ENCODE data around the gene PIGN.

The PIGN gene

GRCh38 chr18:62011416-62011815, 175.4 kb downstream of the PIGN start:
- no peak for FAIRE-seq
- DNase-seq (ENCODE audit: insufficient read length, low spot score), result no peak
- TF ChIP-seq SPI1 (IDR thresholded peaks at IDR 0.05; ENCODE audit: low read depth, low read length) (no peak), POLR2AphosphoS5 (IDR thresholded peaks at IDR 0.05; ENCODE audit: low read depth, low read length) (no peak), POLR2A (IDR thresholded peaks at IDR 0.05; ENCODE audit: low read depth, low read length) (no peak), PAX5 (IDR thresholded peaks at IDR 0.05; ENCODE audit: insufficient read depth, low read length, severe bottlenecking) (no peak), POU2F2 (IDR thresholded peaks at IDR 0.05; ENCODE audit: low read depth, low read length) (no peak), TAF1 (IDR thresholded peaks at IDR 0.05; ENCODE audit: low read depth, low read length) (no peak)

GRCh38 chr18:62009521-62009920, 177.3 kb downstream of the PIGN start:
- no peak for FAIRE-seq
- TF ChIP-seq SPI1 (IDR thresholded peaks at IDR 0.05; ENCODE audit: low read depth, low read length), result no peak
- no peak for TF ChIP-seq TAF1 (IDR thresholded peaks at IDR 0.05; ENCODE audit: low read depth, low read length)
- TF ChIP-seq POU2F2 (IDR thresholded peaks at IDR 0.05; ENCODE audit: low read depth, low read length), result no peak
- no peak for TF ChIP-seq POLR2AphosphoS5 (IDR thresholded peaks at IDR 0.05; ENCODE audit: low read depth, low read length)
- no peak for TF ChIP-seq PAX5 (IDR thresholded peaks at IDR 0.05; ENCODE audit: insufficient read depth, low read length, severe bottlenecking)
- TF ChIP-seq POLR2A (IDR thresholded peaks at IDR 0.05; ENCODE audit: low read depth, low read length), result no peak
- no peak for DNase-seq (ENCODE audit: insufficient read length, low spot score)

- TF ChIP-seq POLR2AphosphoS5 (IDR thresholded peaks at IDR 0.05; ENCODE audit: low read depth, low read length), result no peak
- no peak for TF ChIP-seq POLR2A (IDR thresholded peaks at IDR 0.05; ENCODE audit: low read depth, low read length)
- no peak for TF ChIP-seq TAF1 (IDR thresholded peaks at IDR 0.05; ENCODE audit: low read depth, low read length)
- no peak for TF ChIP-seq POU2F2 (IDR thresholded peaks at IDR 0.05; ENCODE audit: low read depth, low read length)
- no peak for TF ChIP-seq SPI1 (IDR thresholded peaks at IDR 0.05; ENCODE audit: low read depth, low read length)
- no peak for TF ChIP-seq PAX5 (IDR thresholded peaks at IDR 0.05; ENCODE audit: insufficient read depth, low read length, severe bottlenecking)
- no peak for DNase-seq (ENCODE audit: insufficient read length, low spot score)
- FAIRE-seq, result no peak
Observed at GRCh38 chr18:62001396-62001795, 185.5 kb downstream of the PIGN start.

- no peak for TF ChIP-seq POLR2A (IDR thresholded peaks at IDR 0.05; ENCODE audit: low read depth, low read length)
- TF ChIP-seq PAX5 (IDR thresholded peaks at IDR 0.05; ENCODE audit: insufficient read depth, low read length, severe bottlenecking), result no peak
- TF ChIP-seq SPI1 (IDR thresholded peaks at IDR 0.05; ENCODE audit: low read depth, low read length), result no peak
- no peak for TF ChIP-seq TAF1 (IDR thresholded peaks at IDR 0.05; ENCODE audit: low read depth, low read length)
- TF ChIP-seq POLR2AphosphoS5 (IDR thresholded peaks at IDR 0.05; ENCODE audit: low read depth, low read length), result no peak
- no peak for TF ChIP-seq POU2F2 (IDR thresholded peaks at IDR 0.05; ENCODE audit: low read depth, low read length)
- FAIRE-seq (no peak), DNase-seq (ENCODE audit: insufficient read length, low spot score) (no peak)
Observed at GRCh38 chr18:61998957-61999356, 187.9 kb downstream of the PIGN start.

- no peak for TF ChIP-seq PAX5 (IDR thresholded peaks at IDR 0.05; ENCODE audit: insufficient read depth, low read length, severe bottlenecking)
- TF ChIP-seq TAF1 (IDR thresholded peaks at IDR 0.05; ENCODE audit: low read depth, low read length), result no peak
- no peak for TF ChIP-seq POLR2AphosphoS5 (IDR thresholded peaks at IDR 0.05; ENCODE audit: low read depth, low read length)
- TF ChIP-seq SPI1 (IDR thresholded peaks at IDR 0.05; ENCODE audit: low read depth, low read length), result no peak
- no peak for TF ChIP-seq POU2F2 (IDR thresholded peaks at IDR 0.05; ENCODE audit: low read depth, low read length)
- no peak for TF ChIP-seq POLR2A (IDR thresholded peaks at IDR 0.05; ENCODE audit: low read depth, low read length)
- DNase-seq (ENCODE audit: insufficient read length, low spot score), result no peak
- FAIRE-seq, result no peak
Observed at GRCh38 chr18:61998335-61998734, 188.5 kb downstream of the PIGN start.

GRCh38 chr18:61995618-61996017, 191.2 kb downstream of the PIGN start:
- FAIRE-seq (no peak), DNase-seq (ENCODE audit: insufficient read length, low spot score) (no peak)
- no peak for TF ChIP-seq POLR2A (IDR thresholded peaks at IDR 0.05; ENCODE audit: low read depth, low read length)
- no peak for TF ChIP-seq PAX5 (IDR thresholded peaks at IDR 0.05; ENCODE audit: insufficient read depth, low read length, severe bottlenecking)
- no peak for TF ChIP-seq SPI1 (IDR thresholded peaks at IDR 0.05; ENCODE audit: low read depth, low read length)
- no peak for TF ChIP-seq TAF1 (IDR thresholded peaks at IDR 0.05; ENCODE audit: low read depth, low read length)
- TF ChIP-seq POLR2AphosphoS5 (IDR thresholded peaks at IDR 0.05; ENCODE audit: low read depth, low read length), result no peak
- no peak for TF ChIP-seq POU2F2 (IDR thresholded peaks at IDR 0.05; ENCODE audit: low read depth, low read length)

- FAIRE-seq (no peak), DNase-seq (ENCODE audit: insufficient read length, low spot score) (no peak)
- TF ChIP-seq POLR2A (IDR thresholded peaks at IDR 0.05; ENCODE audit: low read depth, low read length) (no peak), POLR2AphosphoS5 (IDR thresholded peaks at IDR 0.05; ENCODE audit: low read depth, low read length) (no peak), PAX5 (IDR thresholded peaks at IDR 0.05; ENCODE audit: insufficient read depth, low read length, severe bottlenecking) (no peak), POU2F2 (IDR thresholded peaks at IDR 0.05; ENCODE audit: low read depth, low read length) (no peak), SPI1 (IDR thresholded peaks at IDR 0.05; ENCODE audit: low read depth, low read length) (no peak), TAF1 (IDR thresholded peaks at IDR 0.05; ENCODE audit: low read depth, low read length) (no peak)
Observed at GRCh38 chr18:61993831-61994230, 193.0 kb downstream of the PIGN start.

GRCh38 chr18:61992923-61993322, 193.9 kb downstream of the PIGN start:
- FAIRE-seq (no peak), DNase-seq (ENCODE audit: insufficient read length, low spot score) (no peak)
- TF ChIP-seq PAX5 (IDR thresholded peaks at IDR 0.05; ENCODE audit: insufficient read depth, low read length, severe bottlenecking) (no peak), SPI1 (IDR thresholded peaks at IDR 0.05; ENCODE audit: low read depth, low read length) (no peak), POU2F2 (IDR thresholded peaks at IDR 0.05; ENCODE audit: low read depth, low read length) (no peak), TAF1 (IDR thresholded peaks at IDR 0.05; ENCODE audit: low read depth, low read length) (no peak), POLR2A (IDR thresholded peaks at IDR 0.05; ENCODE audit: low read depth, low read length) (no peak), POLR2AphosphoS5 (IDR thresholded peaks at IDR 0.05; ENCODE audit: low read depth, low read length) (no peak)

GRCh38 chr18:61992285-61992684, 194.6 kb downstream of the PIGN start:
- DNase-seq (ENCODE audit: insufficient read length, low spot score) (no peak), FAIRE-seq (no peak)
- TF ChIP-seq POLR2AphosphoS5 (IDR thresholded peaks at IDR 0.05; ENCODE audit: low read depth, low read length) (no peak), PAX5 (IDR thresholded peaks at IDR 0.05; ENCODE audit: insufficient read depth, low read length, severe bottlenecking) (no peak), TAF1 (IDR thresholded peaks at IDR 0.05; ENCODE audit: low read depth, low read length) (no peak)

GRCh38 chr18:61991836-61992235, 195.0 kb downstream of the PIGN start:
- TF ChIP-seq TAF1 (IDR thresholded peaks at IDR 0.05; ENCODE audit: low read depth, low read length) (no peak), POLR2A (IDR thresholded peaks at IDR 0.05; ENCODE audit: low read depth, low read length) (no peak), PAX5 (IDR thresholded peaks at IDR 0.05; ENCODE audit: insufficient read depth, low read length, severe bottlenecking) (no peak), SPI1 (IDR thresholded peaks at IDR 0.05; ENCODE audit: low read depth, low read length) (no peak), POLR2AphosphoS5 (IDR thresholded peaks at IDR 0.05; ENCODE audit: low read depth, low read length) (no peak), POU2F2 (IDR thresholded peaks at IDR 0.05; ENCODE audit: low read depth, low read length) (no peak)
- FAIRE-seq (no peak), DNase-seq (ENCODE audit: insufficient read length, low spot score) (no peak)
